Stimulated activated CD8-positive, alpha-beta memory T cell treated with anti-CD3 and anti-CD28 coated beads, Interleukin-7, amount 100 ng/mL, for 48 hours (primary cell): Measurements from ENCODE around the gene C19orf81.
"Not testable (repeated sequence)": the region's sequence is repeated elsewhere in the genome, so short reads cannot be mapped to it uniquely, and the experiment has no call there.

Experiments used
- DNase-seq, 2 donors: peaks; one replicate each; pipeline ENCODE4 v3.0.0-alpha.2; 2020; ENCODE audit warnings: low read depth in 1 of 2; ENCODE audit errors: extremely low read depth in 1 of 2

C19orf81 gene

DNA sequence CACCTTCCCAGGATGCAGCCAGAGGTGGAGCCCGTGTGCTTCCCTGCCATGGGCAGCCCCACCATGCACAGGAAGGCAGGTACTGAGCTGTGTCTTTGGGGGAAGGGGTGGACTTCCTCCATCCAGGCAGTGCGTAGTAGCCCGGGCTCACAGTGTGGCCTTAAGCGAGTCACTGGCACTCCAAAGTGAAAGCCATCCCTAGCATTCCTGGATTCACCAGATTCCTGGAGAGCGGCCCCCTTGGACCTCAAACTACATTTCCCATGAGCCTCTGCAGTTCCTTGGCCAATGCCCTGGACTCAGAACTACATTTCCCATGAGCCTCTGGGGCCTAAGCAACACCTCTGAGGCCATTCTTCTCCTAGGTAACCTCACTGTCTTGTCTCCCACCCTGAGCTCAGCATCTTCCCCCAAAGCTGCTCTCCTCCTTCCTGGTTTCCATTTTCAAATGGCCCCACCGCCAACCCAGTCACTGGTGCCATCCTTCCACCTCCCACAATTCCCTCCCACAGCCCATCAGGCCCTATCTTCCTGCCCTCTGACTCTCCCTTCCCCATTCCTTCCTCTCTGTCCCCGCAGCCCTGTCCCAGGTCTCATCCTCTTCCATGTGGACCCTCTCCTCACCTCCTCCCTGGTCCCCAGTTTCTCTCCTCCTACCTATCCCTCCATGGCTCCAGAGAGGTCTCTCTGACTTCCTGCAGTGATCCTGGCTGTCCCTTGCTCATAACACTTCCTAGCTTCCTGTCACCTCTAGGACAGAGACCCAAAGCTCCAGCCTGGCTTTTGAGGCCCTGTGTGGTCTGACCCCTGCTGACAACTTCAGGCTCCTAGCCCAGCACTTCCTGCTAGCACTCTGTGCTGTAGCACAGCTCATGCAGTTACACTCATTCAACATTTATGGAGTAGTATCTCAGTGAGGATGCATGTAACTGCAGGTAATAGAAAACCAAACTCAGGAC lies at the start of gene C19orf81:
Gene C19orf81, plus strand, starts transcription at position 13 of the 959 bp plus-strand sequence. Its CDS starts 0 bp downstream, at position 13.
- no peak for DNase-seq

DNA sequence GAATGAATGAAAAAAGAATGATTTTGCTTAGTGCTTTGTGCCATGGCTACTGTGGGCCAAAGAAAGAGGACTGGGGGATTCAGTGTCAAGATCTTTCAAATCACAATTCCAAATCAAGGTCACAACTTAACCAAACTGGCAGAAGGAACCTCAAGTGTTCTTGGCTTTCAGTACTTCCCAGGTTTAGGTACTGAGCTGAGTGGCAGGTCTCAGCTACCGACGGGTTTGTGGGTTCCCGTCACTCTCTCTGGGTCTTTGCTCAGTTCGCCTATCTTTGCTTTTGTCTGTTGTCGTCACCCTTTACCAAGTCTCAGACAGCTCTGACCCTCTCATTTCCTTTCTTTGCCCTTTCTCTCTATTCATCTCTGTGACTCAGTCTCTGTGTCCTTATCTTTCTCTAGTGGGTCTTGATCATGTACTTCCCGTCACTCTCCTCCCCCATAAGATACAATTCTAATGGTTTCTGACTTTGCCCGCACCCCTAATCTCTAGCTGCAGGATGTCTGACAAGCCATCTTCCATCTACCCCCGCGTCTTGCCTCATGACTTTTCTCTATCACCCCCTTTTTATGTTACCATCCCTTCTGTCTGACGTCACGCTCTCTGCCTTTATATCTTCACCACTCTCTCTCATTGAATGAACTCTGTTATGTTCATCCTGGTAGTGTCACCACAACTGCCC lies 47.7 kb upstream of the C19orf81 start:
- no peak for DNase-seq

DNA sequence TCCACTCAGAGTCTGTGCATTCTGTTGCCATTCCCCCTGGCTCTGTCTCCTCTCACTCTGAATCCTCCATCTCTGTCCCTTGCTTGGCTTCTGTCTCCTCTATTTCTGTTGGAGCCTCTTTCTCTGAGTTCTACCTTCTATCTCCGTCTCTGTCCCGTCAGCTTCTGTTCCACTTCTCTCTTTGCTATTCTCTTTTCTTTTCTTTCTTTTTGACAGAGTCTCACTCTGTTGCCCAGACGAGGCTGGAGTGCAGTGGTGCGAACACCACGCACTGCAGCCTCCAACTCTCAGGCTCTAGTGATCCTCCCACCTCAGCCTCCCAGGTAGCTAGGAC lies 47.2 kb upstream of the C19orf81 start:
- no peak for DNase-seq

DNA sequence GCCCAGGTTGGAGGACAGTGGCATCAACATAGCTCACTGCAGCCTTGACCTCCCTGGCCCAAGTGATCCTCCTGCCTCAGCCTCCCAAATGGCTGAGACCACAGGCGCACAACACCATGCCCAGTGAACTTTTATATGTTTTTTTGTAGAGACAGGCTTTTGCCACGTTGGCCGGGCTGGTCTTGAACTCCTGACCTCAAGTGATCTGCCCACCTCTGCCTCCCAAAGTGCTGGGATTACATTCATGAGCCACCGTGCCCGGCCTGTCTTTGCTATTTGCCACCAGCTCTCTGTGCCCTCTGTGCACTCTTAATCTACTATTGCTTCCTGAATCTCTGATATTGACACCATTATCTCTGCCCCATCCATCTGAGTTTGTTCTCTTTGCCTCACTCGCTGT lies 46.7 kb upstream of the C19orf81 start:
- no peak for DNase-seq

DNA sequence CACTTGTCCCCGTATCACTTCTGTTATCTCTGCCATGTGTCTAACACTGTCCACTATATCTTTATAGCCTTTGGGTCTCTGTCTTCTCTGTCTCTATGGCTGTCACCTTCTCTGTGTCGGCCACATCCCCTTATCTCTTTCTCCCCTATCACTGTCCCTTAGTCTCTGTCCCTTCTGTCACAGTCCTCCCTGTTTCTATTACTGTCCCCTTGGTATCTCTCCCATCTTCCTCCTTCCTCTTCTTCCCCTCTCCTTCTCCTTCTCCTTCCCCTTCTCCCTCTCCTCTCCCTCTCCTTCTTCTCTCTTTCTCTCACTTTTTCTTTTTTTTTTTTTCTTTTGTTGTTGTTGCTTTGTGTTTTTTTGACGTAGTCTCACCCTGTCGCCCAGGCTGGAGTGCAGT lies 46.3 kb upstream of the C19orf81 start:
- no peak for DNase-seq

DNA sequence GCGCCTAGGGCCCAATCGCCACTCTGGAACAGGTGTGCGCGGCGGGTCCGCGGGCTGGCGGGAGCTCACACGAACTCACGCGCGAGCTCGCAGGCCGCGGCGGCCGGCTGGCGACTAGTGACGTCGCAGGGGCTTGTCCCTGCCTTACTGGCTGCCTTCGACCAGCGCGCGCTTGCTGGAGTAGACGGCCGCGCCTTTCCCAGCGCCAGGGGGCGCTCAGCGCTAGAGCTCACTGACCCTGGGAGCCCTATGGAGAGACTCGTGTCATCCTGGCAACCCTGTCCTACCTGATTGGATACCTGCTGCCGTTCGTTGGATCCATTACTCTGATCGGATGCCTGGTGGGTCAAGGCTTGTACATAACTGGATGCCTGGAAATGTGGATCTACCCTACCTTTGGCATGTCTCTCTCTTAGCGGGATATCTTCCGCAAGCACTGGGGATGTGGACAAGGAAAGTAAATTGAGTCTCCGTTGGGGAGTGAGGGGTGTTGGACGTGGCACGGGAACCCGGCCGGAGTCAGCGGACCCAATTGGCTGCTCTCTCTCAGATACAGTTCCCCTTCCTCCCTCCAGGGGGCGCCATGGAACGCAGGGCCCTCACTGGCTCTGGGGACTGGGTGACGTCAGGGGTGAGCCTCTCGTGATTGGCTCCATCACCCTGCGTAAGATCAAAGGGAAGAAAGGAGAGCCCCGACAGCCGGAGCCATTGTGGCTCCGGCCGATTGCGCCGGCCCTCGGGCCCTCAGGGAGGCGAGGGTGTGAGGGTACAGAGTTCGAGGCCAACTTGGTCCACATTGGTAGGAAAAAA lies 44.8 kb upstream of the C19orf81 start:
- DNase-seq, result not testable (repeated sequence)

DNA sequence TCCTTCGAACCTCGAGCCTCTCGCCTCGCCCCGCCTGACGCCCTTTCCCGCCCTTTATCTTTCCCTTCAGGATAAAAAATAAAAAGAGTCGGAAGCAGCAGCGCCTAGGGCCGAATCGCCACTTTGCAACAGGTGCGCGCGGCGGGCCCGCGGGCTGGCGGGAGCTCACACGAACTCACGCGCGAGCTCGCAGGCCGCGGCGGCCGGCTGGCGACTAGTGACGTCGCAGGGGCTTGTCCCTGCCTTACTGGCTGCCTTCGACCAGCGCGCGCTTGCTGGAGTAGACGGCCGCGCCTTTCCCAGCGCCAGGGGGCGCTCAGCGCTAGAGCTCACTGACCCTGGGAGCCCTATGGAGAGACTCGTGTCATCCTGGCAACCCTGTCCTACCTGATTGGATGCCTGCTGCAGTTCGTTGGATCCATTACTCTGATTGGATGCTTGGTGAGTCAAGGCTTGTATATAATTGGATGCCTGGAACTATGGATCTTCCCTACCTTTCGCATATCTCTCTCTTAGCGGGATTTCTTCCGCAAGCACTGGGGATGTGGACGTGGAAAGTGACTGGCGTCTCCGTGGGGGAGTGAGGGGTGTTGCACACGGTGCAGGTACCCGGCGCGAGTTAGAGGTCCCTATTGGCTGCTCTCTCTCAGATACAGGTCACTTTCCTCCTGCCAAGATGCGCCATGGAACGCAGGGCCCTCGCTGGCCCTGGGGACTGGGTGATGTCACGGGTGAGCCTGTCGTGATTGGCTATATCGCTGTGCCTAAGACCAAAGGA lies 43.0 kb upstream of the C19orf81 start:
- not testable (repeated sequence) for DNase-seq

DNA sequence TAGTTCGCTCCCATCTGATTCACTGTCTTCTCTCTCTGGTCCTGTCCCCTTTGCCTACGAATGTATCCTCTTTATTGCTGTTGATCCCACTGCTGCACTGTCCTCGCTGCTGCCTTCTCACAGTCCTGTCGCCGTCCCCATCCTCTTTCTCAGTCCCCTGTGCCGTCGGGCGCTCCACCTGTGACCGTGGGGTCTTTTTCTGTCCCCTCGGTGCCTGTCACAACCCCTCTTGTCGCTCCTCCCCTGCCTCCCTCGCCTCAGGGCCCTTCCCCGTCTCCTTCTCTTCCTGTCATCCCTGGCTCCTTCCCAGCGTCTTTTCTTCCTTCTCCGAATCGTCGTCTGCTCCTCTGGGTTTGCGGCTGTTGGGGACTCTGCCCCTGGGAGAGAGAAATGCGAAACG lies 41.9 kb upstream of the C19orf81 start:
- DNase-seq, result no peak

DNA sequence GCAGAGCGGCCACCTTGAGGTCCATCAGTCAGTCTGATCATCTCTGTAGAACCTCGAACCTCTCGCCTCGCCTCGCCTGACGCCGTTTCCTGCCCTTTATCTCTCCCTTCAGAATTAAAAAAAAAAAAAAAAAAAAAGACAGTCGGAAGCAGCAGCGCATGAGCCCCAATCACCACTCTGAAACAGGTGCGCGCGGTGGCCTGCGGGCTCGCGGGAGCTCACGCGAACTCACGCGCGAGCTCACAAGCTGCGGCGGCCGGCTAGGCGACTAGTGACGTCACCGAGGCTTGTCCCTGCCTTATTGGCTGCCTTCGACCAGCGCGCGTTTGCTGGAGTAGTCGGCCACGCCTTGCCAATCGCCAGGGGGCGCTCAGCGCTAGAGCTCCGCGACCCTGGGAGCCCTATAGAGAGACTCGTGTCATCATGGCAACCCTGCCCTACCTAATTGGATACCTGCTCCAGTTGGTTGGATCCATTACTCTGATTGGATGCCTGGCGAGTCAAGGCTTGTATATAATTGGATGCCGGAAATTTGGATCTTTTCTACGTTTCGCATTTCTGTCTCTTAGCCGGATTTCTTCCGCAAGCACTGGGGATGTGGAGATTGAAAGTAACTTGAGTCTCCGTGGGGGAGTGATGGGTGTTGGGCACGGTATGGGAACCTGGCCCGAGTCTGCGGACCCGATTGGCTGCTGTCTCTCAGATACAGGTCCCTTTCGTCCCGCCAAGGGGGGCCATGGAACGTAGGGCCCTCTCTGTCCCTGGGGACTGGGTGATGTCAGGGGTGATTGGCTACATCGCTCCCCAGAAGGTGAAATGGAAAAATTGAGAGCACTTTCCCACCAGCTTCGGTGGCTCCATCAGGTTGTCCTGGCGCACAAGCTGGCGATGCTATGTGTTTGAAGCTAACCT lies 41.1 kb upstream of the C19orf81 start:
- peak; percentile 75 to 90 for DNase-seq

DNA sequence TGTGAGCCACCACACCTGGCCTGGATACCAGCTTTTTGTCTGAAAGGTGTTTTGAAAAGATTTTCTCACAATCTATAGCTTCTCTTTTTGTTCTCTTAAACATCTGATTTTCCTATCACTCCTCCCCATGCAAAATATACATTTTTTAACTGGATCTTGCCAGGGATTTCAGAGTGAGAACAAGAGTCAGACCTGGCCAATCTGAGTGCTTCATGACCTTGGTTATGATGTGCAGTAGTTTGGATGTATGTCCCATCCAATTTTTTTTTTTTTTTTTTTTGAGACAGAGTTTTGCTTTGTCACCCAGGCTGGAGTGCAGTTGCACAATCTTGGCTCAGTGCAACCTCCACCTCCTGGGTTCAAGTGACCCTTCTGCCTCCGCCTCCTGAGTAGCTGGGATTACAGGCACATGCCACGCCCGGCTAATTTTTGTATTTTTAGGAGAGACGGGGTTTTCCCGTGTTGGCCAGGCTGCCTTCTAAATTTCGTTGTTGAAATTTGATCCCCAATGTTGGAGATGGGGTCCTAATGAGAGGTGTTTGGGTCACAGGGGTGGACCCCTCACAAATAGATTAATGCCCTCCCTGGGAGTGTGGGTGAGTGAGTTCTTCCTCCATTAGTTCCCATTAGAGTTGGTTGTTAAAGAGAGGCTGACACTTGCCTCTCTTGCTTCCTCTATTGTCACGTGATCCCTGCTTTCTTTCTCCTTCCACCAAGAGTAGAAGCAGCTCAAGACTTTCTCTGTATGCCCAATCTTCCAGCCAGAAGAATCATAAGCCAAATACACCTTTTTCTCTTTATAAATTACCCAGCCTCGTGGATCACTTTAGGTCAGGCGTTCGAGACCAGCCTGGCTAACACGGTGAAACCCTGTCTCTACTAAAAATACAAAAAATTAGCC lies 36.5 kb upstream of the C19orf81 start:
- not testable (repeated sequence) for DNase-seq

DNA sequence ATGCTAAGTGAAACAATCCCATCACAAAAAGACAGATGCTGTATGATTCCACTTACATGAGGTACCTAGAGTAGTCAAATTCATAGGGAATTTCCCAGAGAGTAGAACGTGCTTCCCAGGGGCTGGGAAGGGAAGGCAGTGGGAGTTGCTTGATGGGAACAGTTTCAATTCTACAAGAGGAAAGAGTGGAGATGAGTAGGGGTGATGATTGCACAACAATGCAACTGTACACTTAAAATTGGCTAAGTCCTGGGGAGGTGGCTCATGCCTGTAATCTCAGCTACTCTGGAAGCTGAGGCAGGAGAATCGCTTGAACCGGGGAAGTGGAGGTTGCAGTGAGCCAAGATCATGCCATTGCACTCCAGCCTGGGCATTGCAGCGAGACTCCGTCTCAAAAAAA lies 30.9 kb upstream of the C19orf81 start:
- DNase-seq, result not testable (repeated sequence)

DNA sequence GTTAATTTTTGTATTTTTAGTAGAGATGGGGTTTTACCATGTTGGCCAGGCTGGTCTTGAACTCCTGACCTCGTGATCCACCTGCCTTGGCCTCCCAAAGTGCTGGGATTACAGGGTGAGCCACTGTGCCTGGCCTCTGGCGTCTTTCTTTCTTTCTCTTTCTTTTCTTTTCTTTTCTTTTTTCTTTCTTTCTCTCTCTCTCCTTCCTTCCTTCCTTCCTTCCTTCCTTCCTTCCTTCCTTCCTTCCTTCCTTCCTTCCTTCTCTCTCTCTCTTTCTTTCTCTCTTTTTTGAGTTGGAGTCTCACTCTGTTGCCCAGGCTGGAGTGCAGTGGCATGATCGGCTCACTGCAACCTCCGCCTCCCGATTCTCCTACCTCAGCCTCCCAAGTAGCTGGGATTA lies 30.1 kb upstream of the C19orf81 start:
- not testable (repeated sequence) for DNase-seq

DNA sequence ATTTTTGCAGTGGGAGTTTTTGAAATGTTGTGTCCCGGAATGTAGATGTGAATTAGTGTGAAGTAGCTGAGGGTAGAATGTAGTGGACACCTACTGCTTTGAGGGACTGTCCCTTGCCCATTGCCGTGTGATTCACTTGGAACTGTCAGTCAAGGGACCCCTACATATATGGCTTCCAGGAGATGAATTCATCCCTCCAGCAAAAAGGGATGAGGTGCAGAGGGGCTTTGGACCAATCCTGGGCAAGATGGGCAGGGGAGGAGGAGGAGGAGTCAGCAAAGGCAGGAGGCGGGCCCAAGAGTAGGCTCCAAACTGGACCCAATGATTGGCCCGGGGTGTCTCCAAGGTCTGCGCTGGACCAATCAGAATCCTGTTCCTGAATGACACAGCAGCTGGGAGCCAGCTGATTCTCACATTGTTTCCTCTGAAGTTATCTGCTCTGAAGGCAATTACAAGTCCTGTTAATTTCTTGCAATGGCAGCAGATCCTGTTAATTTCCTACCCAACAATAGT lies 28.8 kb upstream of the C19orf81 start:
- DNase-seq, result not testable (repeated sequence)

DNA sequence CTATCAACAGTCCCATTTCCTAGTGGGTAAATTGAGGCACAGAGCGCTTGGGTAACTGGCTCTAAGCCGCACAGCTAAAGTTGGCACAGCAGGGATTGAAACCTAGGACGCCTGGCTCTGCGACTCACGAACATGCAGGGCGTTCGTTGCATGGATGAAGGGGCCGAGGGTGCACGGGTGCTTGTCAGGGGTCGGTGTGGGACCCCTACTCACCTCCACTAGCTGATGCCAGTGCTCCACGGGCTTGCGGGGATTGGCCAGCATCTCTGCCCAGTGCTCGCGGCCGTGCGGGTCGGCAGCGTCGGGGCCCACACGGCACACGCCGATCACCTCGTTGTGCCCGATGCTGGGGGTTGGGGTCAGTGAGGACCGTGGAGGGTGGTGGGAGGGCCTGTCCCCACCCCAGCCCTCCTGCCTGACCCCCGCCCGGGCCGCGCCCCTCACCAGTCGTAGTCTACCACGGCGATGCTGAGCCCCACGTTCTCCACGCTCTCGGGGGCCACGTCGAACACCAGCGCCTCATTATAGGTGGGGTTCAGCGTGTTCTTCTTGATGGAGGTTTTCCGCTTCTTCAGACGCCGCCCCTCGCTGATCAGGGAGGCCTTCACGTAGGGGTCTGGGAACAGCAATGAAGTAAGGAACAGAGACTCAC lies 24.2 kb upstream of the C19orf81 start:
- no peak for DNase-seq

DNA sequence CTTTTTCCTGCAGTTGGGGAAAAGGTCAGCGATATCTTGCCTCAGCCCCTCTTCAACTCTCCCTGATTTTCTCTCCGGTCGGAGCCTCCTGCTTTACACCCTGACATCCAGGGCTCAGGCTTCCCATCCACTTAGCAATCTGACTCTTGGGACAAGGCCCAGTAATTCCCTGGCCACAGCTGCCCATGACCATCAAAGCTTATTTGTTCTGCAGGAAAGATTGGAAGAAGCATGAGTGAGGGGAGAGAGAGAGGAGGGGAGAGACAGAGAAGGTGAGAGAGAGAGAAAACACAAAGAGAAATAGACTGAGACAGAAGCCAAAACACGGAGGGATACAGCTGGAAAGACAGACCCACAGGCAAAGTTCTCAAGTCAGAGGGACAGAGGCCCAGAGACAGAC lies 23.2 kb upstream of the C19orf81 start:
- no peak for DNase-seq

DNA sequence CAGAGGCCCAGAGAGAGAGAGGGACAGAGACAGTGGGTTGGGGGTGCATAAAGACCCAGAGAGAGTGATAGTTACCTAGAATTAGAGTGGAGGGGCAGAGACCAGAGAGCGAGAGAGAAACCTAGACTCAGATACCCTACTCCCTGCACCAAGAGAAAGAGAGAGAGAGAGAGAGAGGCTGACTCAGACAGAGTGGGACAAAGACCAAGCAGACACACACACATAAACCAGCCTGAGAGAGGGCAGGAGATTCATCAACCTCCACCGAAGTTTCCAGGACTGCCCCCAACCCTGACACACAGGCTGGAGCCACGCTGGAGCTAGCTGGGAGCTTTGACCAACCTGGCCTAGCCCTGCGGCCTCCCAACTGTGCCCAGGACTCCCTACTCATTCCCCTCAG lies 22.4 kb upstream of the C19orf81 start:
- DNase-seq, result no peak

DNA sequence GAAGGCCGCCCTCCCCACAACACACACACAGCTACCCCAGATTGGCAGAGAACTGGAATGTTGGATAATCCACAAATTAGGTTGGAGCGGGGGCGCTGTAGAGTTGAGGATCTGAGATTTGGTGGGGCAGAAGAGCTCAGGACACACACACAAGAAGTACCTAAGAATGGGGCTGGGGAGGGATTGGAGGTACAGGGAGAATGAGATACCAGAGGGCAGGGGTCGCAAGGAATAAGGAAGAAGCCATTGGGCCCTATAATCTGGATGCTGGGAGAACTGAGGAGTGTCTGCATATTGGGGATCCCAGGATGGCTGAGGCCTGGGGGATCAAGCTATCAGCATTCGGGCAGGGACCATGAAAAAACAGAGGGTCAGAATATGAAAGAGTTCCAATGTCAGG lies 21.1 kb upstream of the C19orf81 start:
- DNase-seq, result no peak

DNA sequence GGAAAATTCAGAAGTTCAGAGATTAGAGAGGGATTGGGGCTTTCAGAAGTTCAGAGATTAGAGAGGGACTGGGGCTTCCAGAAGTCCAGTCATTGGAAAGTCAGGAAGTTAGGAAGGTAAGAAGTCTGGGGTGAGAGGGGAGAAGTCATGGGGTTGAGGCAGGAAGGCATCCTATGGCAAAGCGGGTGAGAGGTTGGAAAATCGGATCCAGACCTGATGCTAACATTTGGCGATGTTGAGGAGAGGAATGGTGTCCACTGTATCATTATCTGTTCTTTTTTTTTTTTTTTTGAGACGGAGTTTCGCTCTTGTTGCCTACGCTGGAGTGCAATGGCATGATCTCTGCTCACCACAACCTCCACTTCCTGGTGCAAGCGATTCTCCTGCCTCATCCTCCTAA lies 20.7 kb upstream of the C19orf81 start:
- DNase-seq, result no peak
